HL-60 (cell line): ENCODE results near the gene BTBD10.

Experiments used
- GABPA ChIP-seq: IDR thresholded peaks from 2 replicates; pipeline ENCODE4 v1.6.1; 2012; ENCODE audit warnings: low read depth
- TF ChIP-seq, protein P1 (sequence below): IDR thresholded peaks from one replicate; pipeline ENCODE4 v1.5.1; 2011; ENCODE audit warnings: low read length, control low read depth, inconsistent platforms; ENCODE audit not compliant: insufficient read depth

DNA sequence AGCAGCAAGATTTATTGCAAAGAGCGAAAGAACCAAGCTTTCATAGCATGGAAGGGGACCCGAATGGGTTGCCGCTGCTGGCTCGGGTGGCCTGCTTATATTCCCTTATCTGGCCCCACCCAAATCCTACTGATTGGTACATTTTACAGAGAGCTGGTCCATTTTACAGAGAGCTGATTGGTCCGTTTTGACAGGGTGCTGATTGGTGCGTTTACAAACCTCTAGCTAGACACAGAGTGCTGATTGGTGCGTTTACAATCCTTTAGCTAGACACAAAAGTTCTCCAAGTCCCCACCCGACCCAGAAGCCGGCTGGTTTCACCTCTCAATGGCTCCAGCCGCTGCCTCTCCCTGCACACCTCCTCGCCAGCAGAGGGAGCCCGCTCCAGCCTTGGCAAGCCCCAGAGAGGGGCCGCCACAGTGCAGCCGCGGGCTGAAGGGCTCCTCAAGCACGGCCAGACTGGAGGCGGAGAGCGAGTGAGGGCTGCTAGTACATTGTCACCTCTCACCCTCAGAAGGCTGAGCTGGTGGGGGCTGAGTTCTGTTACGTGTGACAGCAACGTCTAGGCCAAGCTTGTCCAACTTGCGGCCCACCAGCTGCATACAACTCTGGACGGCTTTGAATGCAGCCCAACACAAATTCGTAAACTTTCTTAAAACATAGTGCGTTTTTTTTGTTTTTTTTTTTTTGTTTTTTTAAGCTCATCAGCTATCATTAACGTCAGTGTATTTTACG lies 24.1 kb upstream of the BTBD10 start:
- TF ChIP-seq, protein P1, sequence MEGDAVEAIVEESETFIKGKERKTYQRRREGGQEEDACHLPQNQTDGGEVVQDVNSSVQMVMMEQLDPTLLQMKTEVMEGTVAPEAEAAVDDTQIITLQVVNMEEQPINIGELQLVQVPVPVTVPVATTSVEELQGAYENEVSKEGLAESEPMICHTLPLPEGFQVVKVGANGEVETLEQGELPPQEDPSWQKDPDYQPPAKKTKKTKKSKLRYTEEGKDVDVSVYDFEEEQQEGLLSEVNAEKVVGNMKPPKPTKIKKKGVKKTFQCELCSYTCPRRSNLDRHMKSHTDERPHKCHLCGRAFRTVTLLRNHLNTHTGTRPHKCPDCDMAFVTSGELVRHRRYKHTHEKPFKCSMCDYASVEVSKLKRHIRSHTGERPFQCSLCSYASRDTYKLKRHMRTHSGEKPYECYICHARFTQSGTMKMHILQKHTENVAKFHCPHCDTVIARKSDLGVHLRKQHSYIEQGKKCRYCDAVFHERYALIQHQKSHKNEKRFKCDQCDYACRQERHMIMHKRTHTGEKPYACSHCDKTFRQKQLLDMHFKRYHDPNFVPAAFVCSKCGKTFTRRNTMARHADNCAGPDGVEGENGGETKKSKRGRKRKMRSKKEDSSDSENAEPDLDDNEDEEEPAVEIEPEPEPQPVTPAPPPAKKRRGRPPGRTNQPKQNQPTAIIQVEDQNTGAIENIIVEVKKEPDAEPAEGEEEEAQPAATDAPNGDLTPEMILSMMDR: peak; percentile 5
- no peak for TF ChIP-seq GABPA
